H1 (cell line): ENCODE results near the gene BABAM2. TPM values are rescaled to one million over a fixed set of nuclear protein-coding genes. Genes with fewer than 3 reads are reported as not detected.

ENCODE experiments used
- CTCF ChIA-PET: fragments of 300-600 bp; sonication (Branson Sonifier 250); formaldehyde crosslinking; loops from one replicate; lab custom pipeline; 2021; ENCODE audit not compliant: partially characterized antibody; lab: Charles Lee
- POLR2A ChIA-PET: fragments of 300-600 bp; sonication (Branson Sonifier 250); formaldehyde crosslinking; loops from one replicate; lab custom pipeline; 2021; ENCODE audit warnings: inconsistent platforms; ENCODE audit not compliant: partially characterized antibody; lab: Charles Lee
- DNase-seq, 2 experiments: peaks; one replicate each; pipeline versions ENCODE4 v3.0.0 to v3.0.0-alpha.2; 2010 to 2022; ENCODE audit warnings: low spot score in 2 of 2, low read depth in 1 of 2, mixed read lengths in 1 of 2
- FAIRE-seq: peaks from 2 replicates; lab custom pipeline; 2011; peaks lifted over from hg19 to GRCh38; lab: Jason Lieb, UNC
- H2AFZ ChIP-seq: 2 replicates; pipeline ENCODE4 v1.8.1; 2012; ENCODE audit warnings: low read length, inconsistent platforms
- H2AK5ac ChIP-seq: 2 replicates; pipeline ENCODE4 v1.6.1; 2013; ENCODE audit warnings: low read depth, low read length
- H2BK120ac ChIP-seq: replicated peaks from 2 replicates; pipeline ENCODE3; 2013; ENCODE audit warnings: low read depth, low read length, inconsistent platforms
- H2BK12ac ChIP-seq: 2 replicates; pipeline ENCODE4 v1.6.1; 2013; ENCODE audit warnings: low read depth, low read length
- H2BK15ac ChIP-seq: 2 replicates; pipeline ENCODE4 v1.6.1; 2013; ENCODE audit warnings: low read length
- H2BK20ac ChIP-seq: 2 replicates; pipeline ENCODE4 v1.6.1; 2013; ENCODE audit warnings: low read length
- H2BK5ac ChIP-seq: 2 replicates; pipeline ENCODE4 v1.6.1; 2013; ENCODE audit warnings: low read depth, low read length
- H3K14ac ChIP-seq: 2 replicates; pipeline ENCODE4 v1.6.1; 2013; ENCODE audit warnings: inconsistent platforms; ENCODE audit not compliant: insufficient read length
- H3K18ac ChIP-seq: 2 replicates; pipeline ENCODE4 v1.6.1; 2013; ENCODE audit warnings: low read length; ENCODE audit errors: extremely low read depth
- H3K23ac ChIP-seq: 2 replicates; pipeline ENCODE4 v1.6.1; 2013; ENCODE audit warnings: inconsistent platforms; ENCODE audit not compliant: insufficient read length
- H3K23me2 ChIP-seq: 2 replicates; pipeline ENCODE4 v1.6.1; 2013; ENCODE audit warnings: low read depth, low read length
- H3K27ac ChIP-seq: 2 replicates; pipeline ENCODE4 v1.6.1; 2011; ENCODE audit warnings: low read depth, low read length, inconsistent platforms
- H3K27me3 ChIP-seq, 4 experiments: replicated peaks in 1 of 4; 1 replicate in 1 of 4; 2 replicates in 3 of 4; pipeline versions ENCODE4 v1.6.1 to v1.8.1; 2011 to 2013; ENCODE audit warnings: low read length in 3 of 4, mild to moderate bottlenecking in 3 of 4, inconsistent platforms in 2 of 4, mixed read lengths in 2 of 4, moderate library complexity in 1 of 4; ENCODE audit not compliant: control insufficient read depth in 3 of 4, insufficient read depth in 3 of 4; ENCODE audit errors: extremely low read depth in 1 of 4
- H3K36me3 ChIP-seq, 4 experiments: 2 replicates each; pipeline versions ENCODE4 v1.6.1 to v1.8.1; 2011 to 2013; ENCODE audit warnings: mild to moderate bottlenecking in 4 of 4, low read length in 3 of 4, moderate library complexity in 2 of 4, control low read depth in 1 of 4, inconsistent platforms in 1 of 4; ENCODE audit not compliant: insufficient read depth in 4 of 4, control insufficient read depth in 2 of 4
- H3K4ac ChIP-seq: replicated peaks from 2 replicates; pipeline ENCODE3; 2013; ENCODE audit warnings: low read length, low read depth, mixed read lengths, inconsistent platforms; ENCODE audit not compliant: insufficient read length
- H3K4me1 ChIP-seq, 4 experiments: replicated peaks in 1 of 4; 1 replicate in 1 of 4; 2 replicates in 3 of 4; pipeline versions ENCODE4 v1.6.1 to v1.8.1; 2011 to 2013; ENCODE audit warnings: low read length in 3 of 4, inconsistent platforms in 2 of 4, mixed read lengths in 1 of 4; ENCODE audit not compliant: insufficient read depth in 4 of 4, control insufficient read depth in 3 of 4
- H3K4me2 ChIP-seq, 2 experiments: 2 replicates each; pipeline versions ENCODE4 v1.6.1 to v1.8.1; 2011 to 2013; ENCODE audit warnings: low read depth in 2 of 2, low read length in 2 of 2, control low read depth in 1 of 2, inconsistent platforms in 1 of 2, mild to moderate bottlenecking in 1 of 2; ENCODE audit not compliant: insufficient read depth in 1 of 2
- H3K4me3 ChIP-seq, 4 experiments: fragments of 200-600, 300-600 bp in 1 of 4; sonication (generic), shearing (Covaris generic), sonication (Bioruptor Twin) in 1 of 4; 2 replicates each; pipeline versions ENCODE4 v1.5.1 to v1.8.1; 2011 to 2016; ENCODE audit warnings: low read length in 4 of 4, low read depth in 3 of 4, control low read depth in 2 of 4, inconsistent platforms in 2 of 4, mild to moderate bottlenecking in 2 of 4, mixed read lengths in 1 of 4, moderate library complexity in 1 of 4; ENCODE audit not compliant: insufficient read depth in 2 of 4; ENCODE audit errors: extremely low read depth in 1 of 4
- H3K56ac ChIP-seq: replicated peaks from 2 replicates; pipeline ENCODE3; 2013; ENCODE audit warnings: low read depth, mild to moderate bottlenecking, mixed read lengths, low read length, inconsistent platforms; ENCODE audit not compliant: insufficient read length
- H3K79me1 ChIP-seq: 2 replicates; pipeline ENCODE4 v1.6.1; 2013; ENCODE audit warnings: low read depth, low read length, control low read depth
- H3K79me2 ChIP-seq, 2 experiments: 2 replicates each; pipeline versions ENCODE4 v1.6.1 to v1.8.1; 2012 to 2013; ENCODE audit warnings: low read length in 2 of 2, mild to moderate bottlenecking in 2 of 2, inconsistent platforms in 1 of 2; ENCODE audit not compliant: insufficient read depth in 2 of 2, control insufficient read depth in 1 of 2
- H3K9ac ChIP-seq, 4 experiments: replicated peaks in 1 of 4; 1 replicate in 1 of 4; 2 replicates in 3 of 4; pipeline versions ENCODE4 v1.6.1 to v1.8.1; 2011 to 2013; ENCODE audit warnings: low read depth in 3 of 4, low read length in 3 of 4, control low read depth in 2 of 4, mild to moderate bottlenecking in 2 of 4, moderate library complexity in 2 of 4, inconsistent platforms in 1 of 4; ENCODE audit errors: extremely low read depth in 1 of 4
- H3K9me3 ChIP-seq, 2 experiments: 2 replicates each; pipeline versions ENCODE4 v1.6.1 to v1.8.1; 2012 to 2013; ENCODE audit warnings: mild to moderate bottlenecking in 2 of 2, moderate library complexity in 2 of 2, control low read depth in 1 of 2, inconsistent platforms in 1 of 2, low read depth in 1 of 2, low read length in 1 of 2, mixed read lengths in 1 of 2; ENCODE audit not compliant: insufficient read depth in 2 of 2
- H4K20me1 ChIP-seq, 2 experiments: replicated peaks in 1 of 2; 2 replicates each; pipeline versions ENCODE3 to v1.8.1; 2011 to 2013; ENCODE audit warnings: inconsistent platforms in 2 of 2, low read length in 2 of 2, mild to moderate bottlenecking in 1 of 2; ENCODE audit not compliant: insufficient read depth in 2 of 2, control insufficient read depth in 1 of 2
- H4K5ac ChIP-seq: 2 replicates; pipeline ENCODE4 v1.6.1; 2013; ENCODE audit warnings: low read length, low read depth, mixed read lengths, inconsistent platforms; ENCODE audit not compliant: insufficient read length
- H4K8ac ChIP-seq: 2 replicates; pipeline ENCODE4 v1.8.0; 2013; ENCODE audit warnings: mild to moderate bottlenecking, moderate library complexity, low read length, inconsistent platforms; ENCODE audit not compliant: insufficient read depth; ENCODE audit errors: extremely low read depth
- H4K91ac ChIP-seq: replicated peaks from 2 replicates; pipeline ENCODE3; 2013; ENCODE audit warnings: low read length, mixed read lengths, inconsistent platforms; ENCODE audit not compliant: insufficient read length
- ATF3 ChIP-seq: IDR thresholded peaks from 2 replicates; pipeline ENCODE4 v1.6.1; 2011; ENCODE audit warnings: low read depth, mild to moderate bottlenecking, low read length; ENCODE audit not compliant: insufficient read depth
- CHD2 ChIP-seq: IDR thresholded peaks from 2 replicates; pipeline ENCODE4 v1.6.1; 2012; ENCODE audit warnings: low read length, improper control_type of control experiment
- CTBP2 ChIP-seq: IDR thresholded peaks from 2 replicates; pipeline ENCODE4 v1.7.0; 2011; ENCODE audit warnings: borderline replicate concordance, mild to moderate bottlenecking, moderate library complexity, mixed read lengths, low read length; ENCODE audit not compliant: insufficient read depth, insufficient read length
- CTCF ChIP-seq, 3 experiments: IDR thresholded peaks; 1 replicate in 2 of 3; 2 replicates in 1 of 3; pipeline versions ENCODE4 v1.5.1 to v1.6.1; 2011; ENCODE audit warnings: low read length in 3 of 3, mild to moderate bottlenecking in 3 of 3, inconsistent platforms in 2 of 3, low read depth in 1 of 3, moderate library complexity in 1 of 3; ENCODE audit not compliant: insufficient read depth in 1 of 3; ENCODE audit errors: control extremely low read depth in 1 of 3
- EGR1 ChIP-seq: IDR thresholded peaks from 2 replicates; pipeline ENCODE4 v1.6.1; 2011; ENCODE audit warnings: low read depth, low read length, borderline replicate concordance
- MAFK ChIP-seq: IDR thresholded peaks from 2 replicates; pipeline ENCODE4 v1.6.1; 2012; ENCODE audit warnings: low read depth, mild to moderate bottlenecking, improper control_type of control experiment, low read length
- NRF1 ChIP-seq: IDR thresholded peaks from 2 replicates; pipeline ENCODE4 v1.6.1; 2011; ENCODE audit warnings: mild to moderate bottlenecking, low read depth, low read length, improper control_type of control experiment
- RBBP5 ChIP-seq: IDR thresholded peaks from 2 replicates; pipeline ENCODE4 v1.7.1; 2012; ENCODE audit warnings: low read depth, mild to moderate bottlenecking, inconsistent platforms, low read length, moderate library complexity, borderline replicate concordance
- SP4 ChIP-seq: IDR thresholded peaks from 2 replicates; pipeline ENCODE4 v1.6.1; 2012; ENCODE audit warnings: low read length, inconsistent platforms
- TAF7 ChIP-seq: optimal IDR thresholded peaks from 2 replicates; pipeline ENCODE3; 2011; ENCODE audit warnings: low read depth, mild to moderate bottlenecking, inconsistent platforms, low read length, moderate library complexity, borderline replicate concordance
- TCF12 ChIP-seq: IDR thresholded peaks from 2 replicates; pipeline ENCODE4 v1.6.1; 2011; ENCODE audit warnings: low read depth, mild to moderate bottlenecking, low read length
- TEAD4 ChIP-seq: IDR thresholded peaks from 2 replicates; pipeline ENCODE4 v1.6.1; 2012; ENCODE audit warnings: low read depth, low read length, inconsistent platforms, mixed read lengths
- WGBS, 2 experiments: shearing (Covaris generic) in 1 of 2; methylation state at CpG; one replicate each; pipeline versions ENCODE4 v1.1.6 to v1.1.7; 2013 to 2015; ENCODE audit warnings: low lambda C conversion rate in 2 of 2, mixed read lengths in 2 of 2, inconsistent platforms in 1 of 2, low coverage in 1 of 2, missing lambda C conversion rate in 1 of 2; ENCODE audit not compliant: insufficient replicate concordance in 2 of 2, insufficient coverage in 1 of 2, insufficient read length in 1 of 2; ENCODE audit errors: extremely low coverage in 1 of 2, missing lambda C conversion rate in 1 of 2; 5-methylcytosine and 5-hydroxymethylcytosine counted together
- polyA plus RNA-seq, 7 experiments: library from polyadenylated mRNA; depleted of rRNA in 3 of 7; stranded (reverse) in 5 of 7; unstranded in 2 of 7; fragments of >200 nt in 5 of 7; fragments of 200-250 nt in 2 of 7; gene quantifications; 1 replicate in 5 of 7; 2 replicates in 1 of 7; 4 replicates in 1 of 7; pipeline versions ENCODE4 v1.2.1 to v1.2.3, GENCODE V29; 2011 to 2013; ENCODE audit warnings: missing spikeins in 2 of 7, mixed read lengths in 2 of 7
- total RNA-seq: library from RNA; stranded (reverse); fragmentation: NEBNext Ultra II Directional; extraction: Animal tissue kit (Norgen Biotek cat#: 25700); gene quantifications from 2 replicates; pipeline ENCODE4 v1.2.1, GENCODE V29; 2021

Gene BABAM2
- total and polyA plus RNA-seq, 2 of the 8 experiments (the other 6 are each of a cell fraction or from before 2014, with no cell fraction given): 15.8 to 20.9 TPM

GRCh38 chr2:28293416-28293815, 402.9 kb downstream of the BABAM2 start:
- Histone ChIP-seq H3K27ac (no peak overlapping the region), H4K8ac (no peak overlapping the region), H3K18ac (no peak overlapping the region), H2BK20ac (no peak overlapping the region), H2BK5ac (no peak overlapping the region), H2AFZ (no peak overlapping the region), H3K36me3 (no peaks in the 10 kb centered on the region), H3K79me2 (no peaks in the 10 kb centered on the region), H3K14ac (no peak overlapping the region), H2BK12ac (no peak overlapping the region), H3K23ac (no peak overlapping the region), H3K4me2 (no peak overlapping the region), H4K91ac (no peak overlapping the region), H3K56ac (no peak overlapping the region), H4K20me1 (no peaks in the 10 kb centered on the region), H2AK5ac (no peak overlapping the region), H3K9me3 (no peaks in the 10 kb centered on the region), H4K5ac (no peak overlapping the region), H3K4me1 (peaks cover 0 to 3% (median 3%) of the 10 kb centered on the region in 4 experiments; a peak in 4 of 7 replicates), H2BK15ac (no peak overlapping the region), H3K23me2 (no peaks in the 10 kb centered on the region), H3K79me1 (no peaks in the 10 kb centered on the region), H2BK120ac (no peak overlapping the region), H3K4me3 (no peak overlapping the region), H3K27me3 (no peaks in the 10 kb centered on the region), H3K9ac (no peak overlapping the region), H3K4ac (no peak overlapping the region)
- DNase-seq (no peak), FAIRE-seq (no peak)
- ChIA-PET POLR2A (no interaction called here), CTCF (interaction anchor here (1.3 kb wide), 1 partner anchor 20 kb away, joined by 3 read pairs; no protein-coding TSS in a partner anchor)
- TF ChIP-seq RBBP5 (no peak), MAFK (no peak), CHD2 (no peak), SP4 (no peak), TCF12 (no peak), NRF1 (no peak), TEAD4 (no peak), CTCF (IDR thresholded peaks at IDR 0.05; ENCODE audit: control extremely low read depth in 1 of 3, insufficient read depth in 1 of 3, low read depth in 1 of 3, low read length in 3 of 3) (no peak), ATF3 (no peak), EGR1 (no peak), CTBP2 (no peak), TAF7 (no peak)
- 95% methylated on average over 5 of the region's 5 CpGs; no CpG with 5 or more reads in 1 of the 2 experiments for WGBS, 2 experiments
